ENCODE results near the gene CFAP57.
"Not testable (repeated sequence)": the region's sequence is repeated elsewhere in the genome, so short reads cannot be mapped to it uniquely, and the experiment has no call there.

CFAP57 gene

DNA sequence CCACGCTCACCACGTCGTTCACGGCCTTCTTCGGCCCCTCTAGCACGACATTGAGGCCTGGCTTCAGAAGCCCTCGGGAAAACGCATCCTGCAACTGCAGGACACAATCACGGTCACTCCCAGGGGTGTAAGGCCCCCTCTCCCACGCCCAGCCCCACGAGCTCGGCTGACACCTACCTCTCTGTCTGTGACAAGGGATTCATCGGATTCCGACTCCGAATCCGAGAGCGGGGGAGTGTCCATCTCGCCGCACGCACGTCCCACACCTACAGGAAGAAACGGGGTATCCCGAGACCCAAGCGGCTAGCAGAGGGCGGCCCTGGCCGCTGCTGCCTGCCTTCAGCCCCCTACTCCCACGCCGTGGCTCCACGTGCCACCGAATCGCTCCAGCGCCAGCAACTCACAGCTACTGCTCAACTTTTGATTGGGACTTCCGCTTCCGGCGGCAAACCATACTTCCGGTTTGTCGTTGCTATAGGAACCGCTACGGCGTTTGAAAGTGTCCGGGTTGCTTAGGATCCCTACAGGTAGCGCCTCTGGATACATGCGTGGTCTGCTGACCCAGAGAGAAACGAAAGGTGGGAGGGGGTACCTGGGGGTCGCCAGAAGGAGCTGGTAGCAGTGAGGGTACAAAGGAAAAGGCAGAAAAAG, at the start of gene CFAP57, which contains the start of gene EBNA1BP2:
TSS of gene CFAP57 (plus strand) at position 455 of the 651 bp plus-strand sequence. CDS start 424 bp downstream, outside the sequence.
TSS of gene EBNA1BP2 (minus strand) at position 415 of the 651 bp plus-strand sequence. CDS start at position 243, 172 bp downstream.
- peak; percentile 80 for DNase-seq (ENCODE audit: extremely low spot score, insufficient read length, low read depth)
- peak; percentile 93 for FAIRE-seq

- DNase-seq (ENCODE audit: extremely low spot score, insufficient read length, low read depth) (no peak), FAIRE-seq (no peak)
These were observed 49.1 kb upstream of the CFAP57 start for GRCh38 chr1:43123031-43123430.

DNA sequence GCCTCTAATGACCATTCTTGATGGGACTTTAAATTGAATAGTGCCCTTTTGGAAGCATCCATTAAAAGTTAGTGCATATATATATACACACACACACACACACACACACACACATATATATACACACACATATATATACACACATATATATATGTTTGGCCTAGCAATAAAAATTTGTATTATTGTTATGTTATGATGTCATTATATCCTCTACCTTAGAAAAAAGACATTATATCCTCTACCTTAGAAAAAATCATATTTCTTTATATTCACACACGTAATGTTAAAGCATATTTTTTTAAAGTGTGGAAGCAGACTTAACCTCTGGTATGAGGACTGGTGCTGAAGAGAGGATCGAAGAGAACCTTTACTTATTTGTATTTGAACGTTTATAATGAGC, 43.3 kb upstream of the CFAP57 start:
- no peak for FAIRE-seq
- DNase-seq (ENCODE audit: extremely low spot score, insufficient read length, low read depth): no peak

GRCh38 chr1:43129426-43129825, 42.7 kb upstream of the CFAP57 start:
- no peak for DNase-seq (ENCODE audit: extremely low spot score, insufficient read length, low read depth)
- no peak for FAIRE-seq

- DNase-seq (ENCODE audit: extremely low spot score, insufficient read length, low read depth) (no peak), FAIRE-seq (no peak)
These were observed 38.1 kb upstream of the CFAP57 start for GRCh38 chr1:43134068-43134467.

GRCh38 chr1:43134640-43135039, 37.5 kb upstream of the CFAP57 start:
- FAIRE-seq (no peak), DNase-seq (ENCODE audit: extremely low spot score, insufficient read length, low read depth) (no peak)

- FAIRE-seq: no peak
These were observed 36.0 kb upstream of the CFAP57 start for GRCh38 chr1:43135857-43136781.

DNA sequence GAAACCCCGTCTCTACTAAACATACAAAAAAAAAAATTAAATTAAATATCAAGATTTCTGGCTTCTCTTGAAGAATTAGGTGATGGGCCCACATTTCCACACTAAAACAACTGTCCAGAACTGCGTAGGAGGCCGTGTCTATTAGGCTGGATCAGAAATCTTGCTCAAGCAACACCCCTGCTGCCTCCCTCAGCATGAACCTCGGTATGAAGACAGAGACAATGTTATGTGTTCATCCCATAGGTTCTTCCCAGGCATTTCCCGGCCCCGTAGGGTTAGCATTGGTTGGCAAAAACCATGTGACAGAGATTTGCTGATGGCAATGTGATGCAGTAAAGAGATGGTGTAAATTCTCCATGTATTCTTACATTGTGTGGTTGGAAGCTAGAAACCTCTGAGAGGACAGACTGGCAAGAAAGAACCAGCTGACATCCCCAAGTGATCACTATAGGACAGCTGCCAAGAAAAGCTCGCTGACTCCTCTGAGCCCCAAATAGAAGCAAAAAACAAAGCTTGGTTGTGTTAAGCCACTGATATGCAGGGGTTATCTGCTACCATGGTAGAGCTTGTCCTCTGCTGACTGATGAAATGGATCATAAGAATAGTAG, 34.6 kb upstream of the CFAP57 start:
- FAIRE-seq: no peak
- no peak for DNase-seq (ENCODE audit: extremely low spot score, insufficient read length, low read depth)

More at GRCh38 chr1:43135857-43136781, 36.0 kb upstream of the CFAP57 start:
- DNase-seq (ENCODE audit: extremely low spot score, insufficient read length, low read depth): no peak

DNA sequence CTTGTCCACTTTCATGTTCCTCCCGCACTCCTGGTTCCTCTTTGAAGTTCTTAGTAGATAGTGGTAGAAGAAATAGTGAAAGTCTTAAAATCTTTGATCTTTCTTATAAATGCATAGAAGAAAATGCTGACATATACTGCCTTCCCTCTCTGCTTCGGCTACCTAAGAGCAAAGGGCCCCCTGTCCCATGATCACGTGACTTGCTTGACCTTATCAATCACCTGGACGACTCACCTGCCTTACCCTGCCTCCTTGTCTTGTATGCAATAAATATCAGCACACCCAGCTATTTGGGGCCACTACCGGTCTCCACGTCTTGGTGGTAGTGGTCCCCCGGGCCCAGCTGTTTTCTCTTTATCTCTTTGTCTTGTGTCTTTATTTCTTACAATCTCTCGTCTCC, 32.8 kb upstream of the CFAP57 start:
- FAIRE-seq; DNase-seq (ENCODE audit: extremely low spot score, insufficient read length, low read depth): not testable (repeated sequence)

GRCh38 chr1:43140010-43140409, 32.1 kb upstream of the CFAP57 start:
- DNase-seq (ENCODE audit: extremely low spot score, insufficient read length, low read depth): no peak
- no peak for FAIRE-seq

- DNase-seq (ENCODE audit: extremely low spot score, insufficient read length, low read depth) (no peak), FAIRE-seq (no peak)
These were observed 31.5 kb upstream of the CFAP57 start for GRCh38 chr1:43140583-43140982.

- no peak for DNase-seq (ENCODE audit: extremely low spot score, insufficient read length, low read depth)
- FAIRE-seq: no peak
These were observed 28.7 kb upstream of the CFAP57 start for GRCh38 chr1:43143441-43143888.

DNA sequence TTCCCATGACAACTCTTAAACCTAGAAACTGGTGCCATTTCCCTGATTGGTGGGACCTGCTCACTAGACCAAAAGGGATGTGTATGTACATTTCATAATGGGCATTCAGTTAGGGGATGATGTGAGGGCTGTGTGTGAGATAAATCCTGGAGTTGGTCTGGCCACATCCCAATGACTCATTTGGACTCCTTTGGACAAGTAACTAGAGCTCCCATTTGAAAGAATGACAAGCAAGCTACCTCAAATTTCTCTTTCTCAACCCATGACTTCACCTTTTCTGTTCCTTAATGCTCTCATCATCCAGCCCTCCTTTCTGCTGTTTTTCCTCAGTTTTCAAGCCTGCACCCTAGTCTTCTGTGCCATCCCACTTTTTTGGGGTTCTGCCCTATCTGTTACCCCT, 27.9 kb upstream of the CFAP57 start:
- no peak for FAIRE-seq
- DNase-seq (ENCODE audit: extremely low spot score, insufficient read length, low read depth): no peak

DNA sequence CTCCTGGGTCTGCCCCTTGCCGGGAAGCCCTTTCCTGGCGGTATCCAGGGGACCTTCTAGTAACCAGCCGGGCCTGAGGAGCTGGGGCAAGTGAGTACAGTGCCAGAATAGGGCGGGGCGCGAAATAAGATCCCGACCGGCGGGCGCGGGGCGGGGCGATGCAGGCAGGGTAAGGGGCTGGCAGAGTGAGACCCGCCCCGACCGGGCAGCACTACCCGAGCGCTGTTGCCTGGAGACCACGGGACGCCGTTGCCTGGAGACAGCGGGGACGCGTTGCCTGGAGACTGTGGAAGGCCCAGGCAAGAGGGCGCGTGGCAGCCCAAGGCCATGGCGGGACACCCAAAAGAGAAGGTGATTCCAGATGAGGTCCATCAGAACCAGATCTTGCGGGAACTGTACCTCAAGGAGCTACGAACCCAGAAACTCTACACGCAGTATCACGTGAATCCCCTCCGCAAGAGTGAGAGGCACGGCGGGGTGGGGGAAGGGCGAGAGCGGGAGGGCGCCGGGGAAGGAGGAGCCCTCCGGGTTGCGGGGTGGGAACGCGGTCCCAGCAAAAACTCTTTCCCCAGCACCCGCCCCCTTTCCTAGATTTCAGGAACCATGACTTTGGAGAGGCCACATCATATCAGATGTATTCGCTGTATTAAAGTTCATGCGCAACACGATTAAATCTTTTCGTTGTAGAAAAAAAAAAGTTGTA, 24.4 kb upstream of the CFAP57 start:
- DNase-seq (ENCODE audit: extremely low spot score, insufficient read length, low read depth) (no peak), FAIRE-seq (no peak)

DNA sequence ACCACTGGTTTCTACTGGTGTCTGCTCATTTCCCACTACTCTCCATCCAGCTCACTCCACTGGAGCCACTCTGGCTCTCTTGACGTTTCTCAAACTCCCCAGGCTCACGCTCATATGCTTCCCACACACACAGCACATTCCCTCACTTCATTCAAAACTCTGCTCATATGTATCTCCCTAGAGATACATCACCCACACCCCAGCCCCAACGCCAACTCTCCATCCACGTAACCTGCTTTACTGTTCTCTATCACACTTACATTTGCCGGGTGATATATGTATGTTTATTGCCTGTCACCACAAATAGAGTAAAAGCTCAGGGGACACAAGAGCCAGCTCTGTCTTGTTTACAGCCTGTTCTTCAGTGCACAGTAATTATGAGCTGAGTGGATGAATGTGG, 22.2 kb upstream of the CFAP57 start:
- no peak for FAIRE-seq

DNA sequence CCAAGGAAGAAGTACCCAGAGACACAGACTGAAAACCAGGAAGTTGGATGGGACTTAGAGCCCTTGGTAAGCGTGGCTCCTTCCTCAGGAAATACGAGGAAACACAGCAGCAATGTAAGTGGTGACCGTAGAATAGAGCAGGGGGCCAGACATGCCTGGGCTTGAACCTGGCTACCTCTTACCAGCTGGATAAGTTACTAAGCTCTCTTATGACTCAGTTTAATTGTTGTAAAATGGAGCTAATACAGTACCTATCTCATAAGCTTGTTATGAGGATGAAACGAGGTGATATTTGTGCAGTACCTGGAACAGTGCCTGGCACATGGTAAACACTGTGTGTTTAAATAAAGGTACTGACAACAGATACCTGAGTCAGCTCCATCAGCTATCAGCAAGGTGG, 19.3 kb upstream of the CFAP57 start:
- FAIRE-seq: no peak
- no peak for DNase-seq (ENCODE audit: extremely low spot score, insufficient read length, low read depth)

More for the DNA sequence above, 22.2 kb upstream of the CFAP57 start:
- no peak for DNase-seq (ENCODE audit: extremely low spot score, insufficient read length, low read depth)

DNA sequence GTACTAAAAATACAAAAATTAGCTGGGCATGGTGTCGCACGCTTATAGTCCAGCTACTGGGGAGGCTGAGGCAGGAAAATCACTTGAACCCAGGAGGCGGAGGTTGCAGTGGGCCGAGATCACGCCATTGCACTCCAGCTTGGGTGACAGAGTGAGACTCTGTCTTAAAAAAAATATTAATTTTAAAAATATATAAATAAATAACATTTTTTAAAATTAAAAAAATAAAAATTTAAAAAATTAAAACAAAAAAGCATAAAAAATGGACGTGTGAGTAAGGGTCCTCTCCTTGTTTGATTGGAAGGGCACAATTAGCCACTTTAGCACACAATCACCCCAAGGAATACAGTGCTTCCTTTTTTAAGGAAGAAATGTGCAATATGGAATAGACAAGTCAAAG, 18.7 kb upstream of the CFAP57 start:
- FAIRE-seq: no peak
- no peak for DNase-seq (ENCODE audit: extremely low spot score, insufficient read length, low read depth)

- DNase-seq (ENCODE audit: extremely low spot score, insufficient read length, low read depth) (no peak), FAIRE-seq (no peak)
These were observed 16.1 kb upstream of the CFAP57 start for GRCh38 chr1:43156026-43156425.

DNA sequence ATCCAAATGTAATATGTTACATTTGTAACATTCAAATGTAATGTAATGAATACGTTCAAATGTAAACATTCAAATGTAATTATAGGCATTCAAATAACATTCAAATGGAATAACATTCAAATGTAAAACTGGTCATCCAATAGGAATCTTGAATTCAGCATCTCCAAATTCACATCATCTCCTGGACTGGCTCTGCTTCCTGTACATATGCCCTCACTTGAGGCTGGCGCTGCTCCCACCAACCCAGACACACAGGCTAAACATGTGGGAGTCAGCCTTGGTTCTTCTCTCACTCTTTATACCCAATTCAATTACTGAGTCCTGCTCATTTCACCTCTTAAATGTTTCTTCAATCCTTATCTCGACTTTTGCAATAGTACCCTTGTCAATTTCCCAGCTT, 7.0 kb upstream of the CFAP57 start:
- FAIRE-seq: no peak

GRCh38 chr1:43165765-43166164, 6.4 kb upstream of the CFAP57 start:
- DNase-seq (ENCODE audit: extremely low spot score, insufficient read length, low read depth): no peak
- FAIRE-seq: no peak

More for the DNA sequence above, 7.0 kb upstream of the CFAP57 start:
- no peak for DNase-seq (ENCODE audit: extremely low spot score, insufficient read length, low read depth)
